H1 (cell line): ENCODE data around the gene SLC23A2. TPM values are rescaled to one million over a fixed set of nuclear protein-coding genes. Genes with fewer than 3 reads are reported as not detected.

Source experiments
- BACH1 ChIP-seq: IDR thresholded peaks from 2 replicates; pipeline ENCODE4 v1.6.1; 2012; ENCODE audit warnings: low read length, improper control_type of control experiment
- CBX5 ChIP-seq: fragments of 300-800, 300-1000 bp; sonication (generic); IDR thresholded peaks from 2 replicates; pipeline ENCODE4 v1.7.1; 2016; ENCODE audit warnings: antibody characterized with exemption, low read length, low read depth
- CEBPB ChIP-seq: IDR thresholded peaks from 2 replicates; pipeline ENCODE4 v1.6.1; 2012; ENCODE audit warnings: low read depth, low read length
- CHD7 ChIP-seq: fragments of 300-600 bp; sonication (generic); IDR thresholded peaks from 2 replicates; pipeline ENCODE4 v1.7.1; 2012; ENCODE audit warnings: low read length, moderate library complexity, mild to moderate bottlenecking, inconsistent platforms; ENCODE audit not compliant: insufficient replicate concordance
- FOSL1 ChIP-seq: IDR thresholded peaks from 2 replicates; pipeline ENCODE4 v1.6.1; 2011; ENCODE audit warnings: mild to moderate bottlenecking, low read depth, low read length, moderate library complexity; ENCODE audit not compliant: insufficient read depth
- GTF2F1 ChIP-seq: IDR thresholded peaks from 2 replicates; pipeline ENCODE4 v1.6.1; 2012; ENCODE audit warnings: low read depth, low read length, improper control_type of control experiment, borderline replicate concordance
- RXRA ChIP-seq: IDR thresholded peaks from 2 replicates; pipeline ENCODE4 v1.6.1; 2011; ENCODE audit warnings: low read depth, mild to moderate bottlenecking, low read length, moderate library complexity; ENCODE audit not compliant: insufficient read depth
- SIX5 ChIP-seq: IDR thresholded peaks from 2 replicates; pipeline ENCODE4 v1.6.1; 2011; ENCODE audit warnings: mild to moderate bottlenecking, low read depth, low read length
- SUZ12 ChIP-seq: fragments of 200-600 bp; sonication (generic); IDR thresholded peaks from 2 replicates; pipeline ENCODE4 v1.6.1; 2012; ENCODE audit warnings: mild to moderate bottlenecking, inconsistent platforms, low read length, moderate library complexity, mixed read lengths
- TAF7 ChIP-seq: optimal IDR thresholded peaks from 2 replicates; pipeline ENCODE3; 2011; ENCODE audit warnings: low read depth, mild to moderate bottlenecking, inconsistent platforms, low read length, moderate library complexity, borderline replicate concordance
- USF2 ChIP-seq: IDR thresholded peaks from 2 replicates; pipeline ENCODE4 v1.6.1; 2011; ENCODE audit warnings: low read length, improper control_type of control experiment
- polyA plus RNA-seq, 7 experiments: library from polyadenylated mRNA; depleted of rRNA in 3 of 7; stranded (reverse) in 5 of 7; unstranded in 2 of 7; fragments of >200 nt in 5 of 7; fragments of 200-250 nt in 2 of 7; gene quantifications; 1 replicate in 5 of 7; 2 replicates in 1 of 7; 4 replicates in 1 of 7; pipeline versions ENCODE4 v1.2.1 to v1.2.3, GENCODE V29; 2011 to 2013; ENCODE audit warnings: missing spikeins in 2 of 7, mixed read lengths in 2 of 7
- total RNA-seq: library from RNA; stranded (reverse); fragmentation: NEBNext Ultra II Directional; extraction: Animal tissue kit (Norgen Biotek cat#: 25700); gene quantifications from 2 replicates; pipeline ENCODE4 v1.2.1, GENCODE V29; 2021

SLC23A2 gene
- total and polyA plus RNA-seq, 2 of the 8 experiments (the other 6 are each of a cell fraction or from before 2014, with no cell fraction given), result 17.0 to 18.6 TPM

GRCh38 chr20:4961746-4962145 lies 39.6 kb downstream of the SLC23A2 start (continued):
- no peak for TF ChIP-seq CHD7
- no peak for TF ChIP-seq USF2
- no peak for TF ChIP-seq BACH1
- no peak for TF ChIP-seq SIX5
- no peak for TF ChIP-seq CBX5
- no peak for TF ChIP-seq SUZ12
- TF ChIP-seq TAF7, result no peak
- TF ChIP-seq RXRA, result no peak
- no peak for TF ChIP-seq GTF2F1
- no peak for TF ChIP-seq CEBPB
- TF ChIP-seq FOSL1, result no peak
